AG09319 (cell line): ENCODE measurements around the gene PRKG1.

ENCODE experiments used
- DNase-seq: peaks from one replicate; pipeline ENCODE4 v3.0.0-alpha.2; 2010; ENCODE audit warnings: low read depth; ENCODE audit errors: extremely low read depth
- TF ChIP-seq, protein P1 (sequence below): IDR thresholded peaks from 2 replicates; pipeline ENCODE4 v1.5.1; 2011; ENCODE audit warnings: low read depth, mild to moderate bottlenecking, inconsistent platforms, low read length, moderate library complexity

PRKG1 gene

DNA sequence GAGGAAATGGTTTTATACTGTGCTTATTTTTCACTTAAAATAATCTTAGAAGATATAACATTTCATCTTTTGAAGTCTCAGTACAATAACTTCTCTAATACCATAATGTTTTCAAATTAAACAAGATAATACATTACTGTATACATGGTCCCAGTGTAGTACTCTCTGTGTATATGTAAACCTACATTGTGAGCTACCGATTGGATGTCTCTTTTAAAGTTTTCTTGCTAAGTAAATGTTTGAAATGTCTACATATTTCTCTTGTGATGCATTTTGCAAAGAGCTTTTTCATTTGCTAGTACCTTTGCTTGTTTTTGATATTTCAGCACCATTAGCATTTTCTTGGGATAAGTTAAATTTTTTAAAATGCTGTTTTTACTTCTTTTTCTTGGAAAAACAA lies 94.8 kb downstream of the PRKG1 start:
- no peak for DNase-seq
- TF ChIP-seq, protein P1, sequence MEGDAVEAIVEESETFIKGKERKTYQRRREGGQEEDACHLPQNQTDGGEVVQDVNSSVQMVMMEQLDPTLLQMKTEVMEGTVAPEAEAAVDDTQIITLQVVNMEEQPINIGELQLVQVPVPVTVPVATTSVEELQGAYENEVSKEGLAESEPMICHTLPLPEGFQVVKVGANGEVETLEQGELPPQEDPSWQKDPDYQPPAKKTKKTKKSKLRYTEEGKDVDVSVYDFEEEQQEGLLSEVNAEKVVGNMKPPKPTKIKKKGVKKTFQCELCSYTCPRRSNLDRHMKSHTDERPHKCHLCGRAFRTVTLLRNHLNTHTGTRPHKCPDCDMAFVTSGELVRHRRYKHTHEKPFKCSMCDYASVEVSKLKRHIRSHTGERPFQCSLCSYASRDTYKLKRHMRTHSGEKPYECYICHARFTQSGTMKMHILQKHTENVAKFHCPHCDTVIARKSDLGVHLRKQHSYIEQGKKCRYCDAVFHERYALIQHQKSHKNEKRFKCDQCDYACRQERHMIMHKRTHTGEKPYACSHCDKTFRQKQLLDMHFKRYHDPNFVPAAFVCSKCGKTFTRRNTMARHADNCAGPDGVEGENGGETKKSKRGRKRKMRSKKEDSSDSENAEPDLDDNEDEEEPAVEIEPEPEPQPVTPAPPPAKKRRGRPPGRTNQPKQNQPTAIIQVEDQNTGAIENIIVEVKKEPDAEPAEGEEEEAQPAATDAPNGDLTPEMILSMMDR: no peak

DNA sequence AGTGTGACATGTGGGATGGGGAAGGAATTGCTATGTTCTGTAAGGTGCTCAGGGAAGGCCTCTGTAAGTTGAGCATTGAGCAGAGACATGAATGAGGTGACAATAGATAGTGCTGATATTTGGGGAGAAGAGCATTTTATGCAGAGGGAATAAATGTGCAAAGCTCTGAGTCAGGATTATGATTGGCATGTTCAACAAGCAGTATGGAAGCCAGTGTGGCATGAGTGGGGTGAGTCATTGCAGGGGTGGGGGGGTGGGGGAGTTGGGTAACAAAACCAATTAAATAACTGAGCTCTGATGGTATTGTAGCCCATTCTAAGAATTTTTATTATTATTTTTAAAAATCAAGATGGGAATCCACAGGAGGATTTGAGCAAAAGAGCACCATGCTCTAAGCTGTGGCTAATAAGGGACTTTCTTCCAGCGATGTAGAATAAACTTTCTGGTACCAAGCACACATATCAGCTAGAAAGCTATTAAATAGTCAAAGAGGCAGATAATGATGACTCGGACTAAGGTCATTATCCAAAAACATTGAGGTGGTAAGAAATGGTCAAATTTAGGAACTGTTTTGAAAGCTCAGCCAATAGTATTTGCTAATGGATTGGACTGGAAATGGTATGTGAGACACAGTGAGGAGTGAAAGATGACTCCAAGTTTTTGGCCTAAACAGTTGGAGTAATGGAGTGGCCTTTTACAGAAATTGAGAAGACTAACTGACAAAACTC lies 96.4 kb downstream of the PRKG1 start:
- TF ChIP-seq, protein P1: no peak
- DNase-seq: no peak

DNA sequence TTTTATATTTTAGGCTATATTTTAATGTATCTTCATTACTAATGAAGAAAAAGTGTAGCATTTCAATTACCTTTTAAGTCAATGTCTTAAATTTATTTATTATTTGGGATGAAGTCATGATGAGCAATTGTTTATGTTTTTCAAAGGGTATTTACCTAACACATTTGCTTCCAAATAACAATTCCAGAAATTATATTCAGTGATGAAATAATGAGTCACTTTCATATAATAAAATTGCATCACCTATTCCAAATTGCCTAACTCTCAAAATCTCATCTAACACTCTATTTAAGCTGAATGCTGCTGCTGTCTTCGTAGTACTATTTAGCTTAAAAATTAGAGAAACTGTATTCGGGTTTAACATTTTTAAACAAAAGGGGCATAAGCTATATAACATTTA lies 97.7 kb downstream of the PRKG1 start:
- no peak for DNase-seq
- TF ChIP-seq, protein P1: no peak

DNA sequence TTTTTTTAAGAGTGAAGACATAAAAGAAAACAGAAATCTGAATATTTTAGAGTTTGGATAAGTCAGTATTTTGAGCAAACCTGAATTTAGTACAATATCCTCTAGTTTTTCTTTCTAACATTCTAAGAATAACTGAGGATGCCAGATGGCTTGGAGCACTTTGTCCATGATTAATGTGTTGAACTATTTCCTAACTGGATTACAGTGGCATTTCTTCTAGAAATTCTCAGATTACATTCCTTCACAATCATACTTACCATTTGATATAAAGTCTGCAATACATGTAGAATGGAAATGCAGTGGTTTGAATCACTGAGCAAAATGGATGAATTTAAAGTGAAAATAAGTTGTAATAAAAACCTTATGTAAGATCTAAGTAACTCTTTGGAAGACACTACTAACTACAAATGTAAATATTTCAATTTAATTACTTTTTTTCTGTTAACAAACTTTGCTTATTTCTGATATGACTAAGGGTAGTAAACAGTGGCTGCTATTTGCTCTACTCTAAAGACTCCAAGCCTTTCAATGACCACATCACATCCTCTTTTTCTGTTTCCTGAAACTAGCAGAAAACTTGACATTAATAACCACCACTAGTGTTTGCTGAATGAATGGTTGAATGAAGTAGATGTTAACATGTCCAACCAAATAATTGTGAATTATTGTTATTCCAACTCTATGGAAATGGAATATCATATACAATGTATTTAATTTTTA lies 102.8 kb downstream of the PRKG1 start:
- TF ChIP-seq, protein P1: no peak

DNA sequence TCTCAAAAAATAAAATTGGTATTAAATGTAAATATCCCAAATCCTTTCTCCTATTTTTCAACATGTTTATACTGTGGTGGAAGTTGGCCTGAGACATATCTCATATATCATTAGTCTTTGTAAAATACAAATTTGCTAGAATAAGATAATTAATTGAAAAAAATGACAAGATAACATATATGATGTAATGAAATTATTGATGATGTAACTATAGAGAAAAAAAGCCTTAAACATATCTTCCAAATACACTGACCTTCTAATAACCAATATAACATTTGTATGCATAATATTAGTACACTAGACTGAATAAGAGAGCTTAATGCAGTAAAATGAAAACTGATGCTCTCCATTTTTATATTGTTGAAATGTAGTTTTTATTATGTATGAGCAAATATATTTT lies 104.3 kb downstream of the PRKG1 start:
- TF ChIP-seq, protein P1: no peak
- no peak for DNase-seq

More for the DNA sequence above, 102.8 kb downstream of the PRKG1 start:
- DNase-seq: peak; percentile 50

DNA sequence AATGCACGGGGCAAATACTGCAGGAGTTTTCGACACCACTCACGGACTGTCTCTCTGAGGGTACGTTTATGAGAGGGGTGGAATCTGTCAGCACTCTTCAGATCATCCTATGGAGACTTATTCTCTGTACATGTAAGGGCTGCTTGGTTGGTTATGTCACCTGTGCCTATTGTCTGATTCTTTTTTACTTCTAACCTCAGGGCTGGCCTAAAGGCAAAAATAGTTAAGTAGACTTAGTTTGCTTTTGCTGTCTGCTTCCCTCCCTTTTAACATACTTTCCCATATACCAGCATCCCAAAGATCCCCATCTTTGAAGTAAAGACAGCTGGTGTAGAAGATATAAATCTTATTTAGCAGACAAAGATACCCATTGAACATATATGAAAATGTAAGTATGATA lies 105.9 kb downstream of the PRKG1 start:
- no peak for DNase-seq
- TF ChIP-seq, protein P1: no peak

DNA sequence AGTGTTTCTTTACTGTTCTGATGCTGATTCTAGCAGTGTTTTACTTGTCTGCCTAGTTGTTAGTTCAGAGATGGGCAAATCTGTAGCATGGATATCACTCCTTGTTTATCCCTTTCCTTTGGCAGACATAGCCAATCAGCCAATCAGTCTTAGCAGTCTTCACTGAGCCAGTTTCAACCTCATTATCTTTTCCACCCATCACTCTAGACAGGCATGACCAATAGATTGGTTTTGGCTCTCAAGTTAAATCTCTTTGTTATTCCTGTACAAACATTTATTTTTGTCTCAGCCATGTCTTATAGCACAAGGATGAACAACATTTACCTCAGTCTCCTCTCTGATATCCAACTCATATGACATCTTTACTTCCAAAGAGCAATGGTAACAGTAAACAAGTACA lies 109.5 kb downstream of the PRKG1 start:
- TF ChIP-seq, protein P1: no peak
- no peak for DNase-seq
